GM04503 (cell line): ENCODE data around the gene OGFOD3.

ENCODE experiments used
- DNase-seq: peaks from one replicate; pipeline ENCODE4 v3.0.0-alpha.2; 2012; ENCODE audit warnings: low read depth

OGFOD3 gene

GRCh38 chr17:82405051-82405450, 13.3 kb downstream of the OGFOD3 start:
- no peak for DNase-seq

GRCh38 chr17:82403662-82404660, 14.4 kb downstream of the OGFOD3 start:
- no peak for DNase-seq

GRCh38 chr17:82402865-82403264, 15.5 kb downstream of the OGFOD3 start:
- DNase-seq: no peak

GRCh38 chr17:82400830-82401229, 17.6 kb downstream of the OGFOD3 start:
- DNase-seq: no peak

GRCh38 chr17:82400206-82400605, 18.2 kb downstream of the OGFOD3 start:
- DNase-seq: no peak

- DNase-seq: no peak
Observed at GRCh38 chr17:82399601-82400101, 18.7 kb downstream of the OGFOD3 start.

GRCh38 chr17:82399041-82399441, 19.3 kb downstream of the OGFOD3 start:
- peak; percentile 80 for DNase-seq

- no peak for DNase-seq
Observed at GRCh38 chr17:82397449-82398335, 20.7 kb downstream of the OGFOD3 start.

GRCh38 chr17:82396601-82397435, 21.6 kb downstream of the OGFOD3 start:
- DNase-seq: peak; percentile 99

- DNase-seq: no peak
Observed at GRCh38 chr17:82394278-82394677, 24.1 kb downstream of the OGFOD3 start.

GRCh38 chr17:82392941-82393340, 25.4 kb downstream of the OGFOD3 start:
- no peak for DNase-seq

- no peak for DNase-seq
Observed at GRCh38 chr17:82392209-82392920, 26.0 kb downstream of the OGFOD3 start.

- no peak for DNase-seq
Observed at GRCh38 chr17:82391496-82392066, 26.8 kb downstream of the OGFOD3 start.

GRCh38 chr17:82390860-82391435, 27.4 kb downstream of the OGFOD3 start:
- DNase-seq: no peak

GRCh38 chr17:82390015-82390859, 28.1 kb downstream of the OGFOD3 start:
- no peak for DNase-seq

- DNase-seq: no peak
Observed at GRCh38 chr17:82389379-82389778, 29.0 kb downstream of the OGFOD3 start.

GRCh38 chr17:82388922-82389283, 29.5 kb downstream of the OGFOD3 start:
- DNase-seq: no peak

- no peak for DNase-seq
Observed at GRCh38 chr17:82388223-82388921, 30.0 kb downstream of the OGFOD3 start.

GRCh38 chr17:82387705-82388106, 30.7 kb downstream of the OGFOD3 start:
- no peak for DNase-seq
